ENCODE data around the gene NAV2.

Gene NAV2

DNA sequence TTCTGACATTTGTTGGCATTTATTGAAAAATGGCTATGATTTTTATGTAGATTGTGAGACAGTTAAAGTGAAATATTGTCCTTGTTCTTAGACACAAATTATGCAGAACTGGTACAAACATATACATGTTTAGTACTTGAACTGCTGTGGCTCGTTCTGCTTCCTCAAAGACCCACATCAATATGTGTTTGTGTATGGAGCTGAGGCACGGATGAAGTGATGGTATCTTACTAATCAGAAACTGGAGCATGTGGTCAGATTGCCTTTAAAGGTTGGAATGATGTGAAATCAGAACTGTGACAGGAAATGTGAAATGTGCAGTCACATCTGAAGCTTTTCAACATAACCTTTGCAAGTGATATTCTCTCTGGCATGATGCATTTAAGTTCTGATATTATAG is 130.4 kb downstream of the NAV2 start:
- no peak for DNase-seq

DNA sequence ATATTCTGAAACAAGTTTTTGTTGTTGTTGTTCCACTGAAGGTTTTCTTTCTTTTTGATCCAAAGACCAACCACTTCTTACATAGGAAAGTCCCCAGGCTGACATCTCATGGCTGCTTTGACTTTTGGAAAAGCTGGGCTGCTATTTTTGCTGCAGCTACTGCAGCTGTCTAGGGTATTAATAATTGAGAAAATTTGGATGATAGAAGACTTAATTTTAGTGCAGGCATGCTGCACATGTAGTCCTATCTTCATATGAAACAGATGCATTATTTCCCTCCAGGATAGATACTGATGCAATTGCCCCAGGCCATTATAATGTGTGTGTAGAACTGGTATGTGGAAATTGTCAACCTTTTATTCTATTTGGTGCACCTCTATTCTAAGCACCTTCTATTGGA is 131.4 kb downstream of the NAV2 start:
- DNase-seq = no peak

DNA sequence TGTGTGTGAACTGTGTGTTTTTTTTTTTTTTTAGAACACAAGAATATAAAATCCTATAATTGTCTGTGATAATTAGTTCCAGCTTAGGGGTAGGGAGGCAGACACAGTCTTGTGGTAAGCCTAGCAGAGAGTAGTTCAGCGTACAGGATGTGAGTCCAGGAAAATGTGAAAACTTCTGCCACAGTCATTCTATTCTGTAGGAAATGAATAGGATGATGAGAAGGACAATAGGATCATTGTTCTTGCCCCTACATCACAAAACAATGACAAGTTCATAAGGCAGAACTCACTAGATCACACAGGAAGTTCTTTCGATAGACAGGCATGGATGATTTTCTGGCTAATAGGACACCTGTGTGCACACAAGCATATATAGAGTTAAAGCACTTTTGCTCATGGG is 132.2 kb downstream of the NAV2 start:
- no peak for DNase-seq

DNA sequence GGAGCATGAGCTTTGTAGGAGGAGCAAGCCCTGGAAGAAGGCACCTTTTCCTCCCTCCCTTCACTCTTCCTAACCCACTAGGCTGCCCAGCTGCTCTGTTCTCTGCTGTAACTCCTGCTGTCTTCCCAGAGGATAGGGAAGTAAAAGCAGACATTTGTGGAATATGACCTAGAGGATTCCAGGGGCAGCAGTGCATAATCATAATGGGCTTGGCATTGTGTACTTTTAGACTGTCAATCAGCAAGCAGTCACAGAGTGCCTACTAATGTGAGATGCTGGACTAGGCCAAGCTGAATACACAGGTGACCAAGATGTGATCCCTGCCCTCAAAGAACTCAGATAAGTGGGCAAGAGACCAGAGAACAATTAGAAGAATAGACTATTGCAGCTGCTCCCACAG is 133.0 kb downstream of the NAV2 start:
- no peak for DNase-seq

DNA sequence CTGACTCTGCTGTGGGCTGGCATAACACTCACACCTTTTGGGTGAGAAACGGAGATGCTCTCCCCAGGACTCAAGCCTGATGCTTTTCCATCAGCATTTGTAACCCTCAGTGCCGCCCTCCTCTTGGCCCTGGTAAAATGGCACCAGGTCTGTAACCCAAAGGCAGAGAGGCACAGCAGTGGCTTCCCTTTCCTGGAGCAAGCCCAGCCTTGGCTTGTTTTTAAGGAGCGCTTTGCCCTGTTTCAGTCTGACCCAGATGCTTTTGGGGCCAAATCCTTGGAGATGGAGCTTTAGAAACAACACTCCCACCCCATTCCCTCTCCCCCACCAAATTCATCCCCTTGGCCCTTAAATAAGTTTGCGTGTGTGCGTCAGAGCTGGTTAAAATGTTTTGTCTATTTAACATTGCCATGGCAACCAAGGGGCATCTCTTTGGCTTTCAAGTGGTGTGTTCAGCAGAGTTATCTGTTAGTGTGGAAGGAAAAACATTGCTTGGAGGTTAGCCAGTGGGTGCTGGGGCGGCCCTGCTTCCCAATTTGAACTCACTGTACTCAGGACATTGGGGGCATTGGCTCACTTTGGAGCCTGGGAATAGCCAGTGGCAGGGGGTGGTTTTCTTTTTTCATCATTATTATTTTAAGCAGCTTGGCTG is 134.1 kb downstream of the NAV2 start:
- no peak for DNase-seq

DNA sequence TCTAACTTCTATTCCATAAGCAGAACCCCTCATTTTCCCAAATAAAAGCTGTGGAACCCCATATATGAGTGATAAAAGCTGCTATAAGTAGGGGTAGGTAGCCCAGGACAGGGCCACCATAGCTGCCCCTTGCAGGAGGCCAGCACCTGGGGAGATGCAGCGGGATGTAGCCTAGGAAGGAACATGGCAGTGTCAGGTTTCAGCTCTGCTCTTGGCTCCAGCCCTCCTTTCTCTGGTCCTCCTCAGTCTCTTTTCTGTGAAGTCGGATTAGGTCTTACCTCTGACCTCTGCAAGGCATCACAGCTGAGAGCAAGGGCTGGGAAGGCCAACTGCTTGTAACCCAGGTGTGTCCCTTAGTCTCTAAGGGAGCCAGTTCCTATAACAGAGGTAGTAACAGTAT is 135.6 kb downstream of the NAV2 start:
- no peak for DNase-seq

DNA sequence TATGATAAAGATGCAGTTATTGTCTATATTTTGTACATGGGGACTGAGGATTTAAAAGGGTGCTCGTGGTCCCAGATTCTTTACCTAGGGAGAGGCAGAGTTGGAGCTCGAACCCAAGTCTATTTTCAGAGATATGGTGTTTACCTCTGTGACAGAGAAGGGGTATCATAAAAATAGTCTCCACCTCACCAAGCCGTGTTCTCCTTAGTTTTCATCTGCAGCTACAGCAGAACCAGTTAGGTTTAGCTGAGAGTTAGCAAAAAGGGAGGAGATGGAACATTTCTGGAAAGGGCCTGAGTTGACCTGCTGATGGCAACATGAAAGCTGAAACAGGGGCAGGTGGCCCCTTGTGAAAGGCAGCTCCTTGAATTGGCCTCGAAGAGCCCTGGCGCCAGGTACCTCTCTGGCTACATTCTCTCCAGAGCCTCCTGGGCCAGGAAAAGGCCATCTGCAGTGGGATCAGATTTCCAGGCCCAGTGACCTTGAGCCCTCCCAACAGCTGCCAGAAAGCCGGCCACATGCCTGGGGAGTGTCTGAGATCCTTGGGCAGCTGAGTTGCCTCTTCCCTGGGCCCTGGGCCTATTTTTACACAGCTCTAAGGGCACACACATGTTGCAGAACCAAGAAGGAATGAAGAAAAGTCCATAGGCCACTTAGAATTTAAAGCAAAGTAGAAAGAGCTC is 136.6 kb downstream of the NAV2 start:
- no peak for DNase-seq

DNA sequence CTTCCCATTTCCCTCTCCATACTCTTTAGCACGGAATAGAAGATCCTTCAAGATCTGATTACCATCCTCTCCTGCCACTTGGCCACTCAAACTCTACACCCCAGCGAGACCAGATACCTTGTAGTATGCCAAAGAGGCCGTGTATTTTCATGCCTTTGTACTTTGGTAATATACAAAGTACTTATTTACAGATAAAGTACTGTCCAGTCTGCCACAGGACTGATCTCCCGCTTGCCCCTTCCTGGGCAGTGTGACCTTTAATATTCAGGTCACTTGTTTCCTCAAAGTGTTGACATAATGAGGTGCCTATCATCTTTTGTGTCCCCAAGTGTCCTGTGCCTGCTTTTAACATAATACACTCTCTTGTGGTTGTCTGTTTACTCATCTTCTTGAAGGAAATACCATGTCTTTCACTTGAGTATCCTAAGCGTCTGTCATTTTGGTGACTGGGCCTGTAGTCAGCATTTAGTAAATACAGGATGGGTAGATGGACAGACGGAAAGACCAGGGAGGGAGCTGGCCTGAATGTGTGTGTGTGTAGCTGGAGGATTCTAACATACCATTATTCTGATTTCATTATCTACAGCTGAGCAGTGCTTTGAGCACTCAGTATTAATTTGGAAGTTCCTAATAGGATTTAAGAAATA is 137.4 kb downstream of the NAV2 start:
- no peak for DNase-seq

DNA sequence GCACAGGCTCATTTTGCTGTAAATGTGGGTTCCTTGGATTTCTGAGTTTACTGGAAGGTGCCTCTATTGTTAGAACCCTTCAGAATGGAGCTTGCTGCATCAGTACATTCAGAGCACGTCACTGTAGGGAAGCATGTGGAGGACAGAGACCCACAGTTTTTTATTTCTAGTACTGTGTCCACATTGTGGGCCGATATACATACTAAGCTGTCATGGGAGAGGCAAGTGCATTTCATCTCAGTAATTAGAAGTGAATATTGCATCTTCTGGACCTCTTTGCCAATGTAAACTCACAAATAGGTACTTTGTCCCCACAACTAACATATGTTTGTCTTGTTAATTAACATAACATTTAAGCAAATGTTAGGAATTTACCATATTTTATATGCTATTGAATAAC is 139.7 kb downstream of the NAV2 start:
- no peak for DNase-seq

DNA sequence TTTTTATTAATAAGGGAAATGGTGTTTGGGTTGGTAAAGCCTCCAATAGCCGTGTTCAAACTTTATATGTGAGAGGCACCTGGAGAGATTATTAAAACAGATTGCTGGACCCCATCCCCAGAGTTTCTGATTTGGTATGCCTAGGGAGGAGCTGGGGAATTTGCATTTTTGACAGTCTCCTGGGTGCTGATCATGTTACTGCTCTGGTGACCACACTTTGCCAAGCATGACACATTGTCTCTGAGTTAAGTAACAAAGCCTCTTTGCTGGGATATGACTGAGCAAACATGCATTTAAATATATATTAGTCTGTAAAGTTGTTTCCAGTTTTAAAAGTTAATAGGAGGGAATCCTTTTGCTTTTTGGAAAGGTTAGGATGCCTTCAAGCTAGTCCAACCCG is 140.4 kb downstream of the NAV2 start:
- no peak for DNase-seq

DNA sequence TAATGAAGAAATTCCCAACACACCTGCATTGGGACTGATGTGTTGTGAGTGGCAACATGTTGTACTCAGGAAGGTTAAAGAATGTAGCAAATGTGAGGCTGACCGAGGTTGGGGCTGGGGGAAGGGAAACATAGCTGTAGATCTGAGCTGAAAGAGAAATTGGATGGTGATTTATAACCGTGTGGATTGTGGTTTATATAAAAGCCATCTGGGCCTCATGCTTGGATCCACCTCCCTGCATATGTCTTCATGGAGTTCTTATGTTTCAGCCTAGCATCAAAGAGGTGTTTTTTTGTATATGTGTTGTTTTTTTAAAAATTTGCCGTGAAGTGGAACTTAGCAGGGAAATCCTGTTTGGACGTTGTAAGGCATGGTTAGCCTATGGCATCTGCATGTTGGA is 141.3 kb downstream of the NAV2 start:
- DNase-seq = no peak

DNA sequence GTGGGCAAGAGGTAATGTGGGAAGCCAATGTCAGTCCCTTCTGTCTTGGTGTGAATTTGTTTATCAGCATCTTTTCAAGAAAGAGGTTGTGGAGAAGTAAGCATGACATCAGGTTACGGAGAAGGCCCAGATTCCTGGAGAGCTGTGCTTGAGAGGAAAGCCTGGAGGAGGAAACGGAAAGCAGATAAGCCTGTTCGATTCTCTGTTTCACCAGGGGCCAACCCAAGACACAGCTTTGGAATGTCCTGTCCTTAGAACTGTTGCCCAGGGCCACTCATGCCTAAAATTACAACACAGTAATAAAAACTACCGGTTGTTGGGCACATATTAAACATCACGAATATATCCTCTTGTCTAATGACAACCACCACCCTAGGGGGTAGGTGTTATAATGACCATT is 148.5 kb downstream of the NAV2 start:
- no peak for DNase-seq

DNA sequence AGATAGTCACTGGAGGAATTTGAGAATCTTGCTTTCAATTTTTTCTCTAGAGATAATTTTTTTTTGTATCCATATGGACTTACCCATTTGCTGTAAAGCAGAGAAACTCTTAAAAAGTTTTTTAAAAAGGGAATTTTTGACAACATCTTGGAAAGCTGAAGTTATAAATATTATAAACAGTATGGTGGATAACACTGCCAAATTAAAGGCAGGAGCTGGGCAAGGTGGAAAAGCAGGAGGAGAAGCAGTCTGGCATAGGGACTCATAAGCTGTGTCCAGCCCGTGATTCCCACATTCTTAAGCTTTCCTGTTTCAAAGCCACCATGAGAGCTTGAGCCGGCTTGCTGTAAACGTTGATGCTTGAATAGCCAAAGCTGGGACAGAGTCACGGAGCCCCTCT is 149.5 kb downstream of the NAV2 start:
- DNase-seq = no peak

DNA sequence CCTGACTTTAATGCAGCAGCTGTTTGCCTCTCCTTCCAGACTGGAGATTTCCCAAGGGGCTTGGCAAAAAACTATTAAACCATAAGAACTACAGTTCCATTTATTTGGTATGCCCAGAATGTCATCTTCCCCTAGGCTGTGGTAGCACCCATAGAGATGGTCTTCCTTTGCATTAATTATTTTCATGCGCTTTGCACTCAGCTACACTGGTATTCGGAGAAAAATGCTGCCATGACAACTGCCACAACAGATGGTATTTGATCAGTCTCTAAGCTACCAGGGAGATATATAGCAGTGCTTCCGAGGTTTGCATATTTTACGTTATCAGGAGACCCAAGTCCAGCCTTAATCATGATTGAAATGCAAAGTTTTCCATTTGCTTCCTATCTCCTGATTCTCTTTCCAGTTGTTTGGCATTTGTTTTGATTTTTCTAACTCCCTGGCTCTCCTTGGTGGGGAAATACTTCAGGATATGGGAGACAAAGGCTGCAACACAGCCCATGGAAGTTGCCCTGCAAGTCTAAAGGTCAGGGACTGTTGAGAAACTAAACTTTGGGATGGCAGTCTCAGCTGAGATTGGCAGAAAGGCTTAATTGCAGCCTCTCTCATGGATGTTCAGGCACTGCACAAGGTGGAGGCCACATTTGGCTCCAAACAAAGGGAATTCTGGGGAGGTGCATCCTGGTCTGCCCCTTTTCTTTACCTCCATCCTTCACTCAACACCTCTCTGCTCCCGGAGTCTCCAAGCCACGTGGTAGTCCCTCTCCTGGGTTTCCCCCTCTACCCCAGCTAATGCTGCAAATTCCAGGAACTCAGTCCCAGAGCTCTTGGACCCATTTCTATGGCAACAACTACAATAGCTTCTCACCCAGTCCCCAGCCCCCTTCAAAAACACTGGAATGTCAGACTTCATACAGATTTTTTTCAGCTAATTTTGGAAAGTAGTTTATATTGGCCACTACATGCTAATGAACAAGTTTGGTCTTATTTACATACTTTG is 151.8 kb downstream of the NAV2 start:
- DNase-seq = no peak

DNA sequence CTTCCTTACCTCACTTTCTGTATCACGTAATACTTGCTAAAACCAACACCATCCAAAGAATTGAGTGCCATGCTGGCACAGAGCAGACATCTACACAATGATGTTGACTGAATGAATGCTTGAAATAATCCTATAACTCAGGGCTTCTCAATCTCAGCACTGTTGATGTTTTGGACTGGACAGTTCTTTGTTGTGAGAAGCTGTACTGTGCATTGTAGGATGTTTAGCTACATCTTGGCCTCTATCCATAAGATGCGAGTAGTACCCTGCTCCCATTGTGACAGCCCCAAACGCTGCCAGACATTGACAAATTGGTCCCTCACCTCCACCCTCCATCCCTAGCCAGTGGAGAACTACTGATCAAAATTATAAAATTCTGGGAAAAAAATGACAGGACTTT is 153.4 kb downstream of the NAV2 start:
- DNase-seq = no peak

DNA sequence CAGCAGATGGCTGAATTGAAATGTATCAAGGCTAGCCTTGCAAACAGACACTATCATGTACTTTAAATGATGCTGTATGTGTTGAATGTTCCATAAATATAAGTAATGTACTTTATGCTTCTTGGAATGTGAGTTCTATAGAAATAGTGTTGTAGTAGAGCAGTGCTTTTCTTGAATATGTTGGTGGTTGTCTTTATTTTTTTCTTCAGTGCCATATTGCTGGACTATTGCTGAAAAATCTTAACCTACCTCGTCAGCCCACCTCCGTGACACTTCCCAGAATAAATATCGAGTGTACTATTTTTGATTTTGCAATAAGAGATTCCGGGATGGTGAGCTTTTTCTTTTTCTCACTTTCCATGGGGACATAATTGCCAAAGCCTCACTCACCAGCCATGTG is 153.9 kb downstream of the NAV2 start:
- no peak for DNase-seq

DNA sequence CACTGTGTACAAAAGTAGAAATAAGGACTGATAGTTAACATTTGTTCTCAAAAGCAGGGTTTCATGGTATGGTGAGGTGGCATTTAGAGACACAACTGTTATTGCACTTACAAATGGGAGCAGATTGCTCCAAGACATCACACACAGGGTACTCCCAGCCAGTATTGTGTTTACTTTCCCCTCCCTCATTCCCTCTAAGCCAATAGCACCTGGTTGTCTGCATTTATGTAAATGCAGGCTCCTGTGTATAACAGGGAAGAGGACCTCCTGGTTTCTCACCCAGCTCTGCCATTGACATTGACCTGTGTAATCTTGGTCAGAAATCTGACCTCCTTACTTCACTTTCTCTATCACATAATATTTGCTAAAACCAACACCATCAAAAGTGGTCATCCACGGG is 154.4 kb downstream of the NAV2 start:
- DNase-seq = no peak

DNA sequence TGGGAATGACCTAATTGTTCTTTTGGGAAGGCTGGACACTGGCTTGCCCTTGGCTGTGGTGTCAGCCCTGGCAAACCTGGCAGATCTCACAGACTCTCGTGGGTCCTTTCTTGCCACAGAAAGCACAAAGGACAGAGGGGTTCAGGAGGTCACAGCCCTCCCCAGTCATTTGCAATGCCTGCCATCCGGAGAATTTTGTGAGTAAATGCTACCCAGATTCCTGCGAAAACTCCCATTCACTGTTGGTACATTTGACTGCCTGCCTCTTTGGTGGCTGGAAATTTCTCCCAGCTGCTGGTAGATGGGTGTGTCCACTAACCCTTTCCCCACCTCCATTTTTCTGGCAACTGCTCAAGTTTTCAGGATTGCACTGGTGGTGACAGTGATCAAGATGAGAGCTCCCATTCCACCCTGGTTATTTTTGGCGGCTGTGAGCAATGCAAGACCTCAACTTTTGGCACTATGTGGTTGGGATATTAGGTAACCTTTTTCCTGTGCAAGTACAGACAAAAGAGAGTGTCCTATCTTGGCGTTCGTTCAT is 155.7 kb downstream of the NAV2 start:
- no peak for DNase-seq

DNA sequence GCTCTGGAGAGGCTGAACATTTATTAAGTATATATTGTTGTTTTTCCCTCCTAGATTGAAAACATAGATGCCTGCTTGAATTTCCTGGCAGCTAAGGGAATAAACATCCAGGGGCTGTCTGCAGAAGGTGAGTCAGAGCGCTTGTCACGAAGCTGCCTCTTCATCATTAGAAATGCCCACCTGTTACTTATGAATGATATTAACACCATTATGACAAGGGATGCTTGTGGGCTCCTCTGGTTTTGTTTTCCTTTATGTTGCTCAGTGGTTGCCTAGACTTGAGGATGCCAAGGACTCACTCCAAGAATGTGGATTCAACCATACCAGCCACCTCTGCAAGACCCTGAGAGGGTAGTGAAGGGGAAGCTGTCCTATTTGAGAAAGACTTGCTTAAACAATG is 156.2 kb downstream of the NAV2 start:
- DNase-seq = no peak

DNA sequence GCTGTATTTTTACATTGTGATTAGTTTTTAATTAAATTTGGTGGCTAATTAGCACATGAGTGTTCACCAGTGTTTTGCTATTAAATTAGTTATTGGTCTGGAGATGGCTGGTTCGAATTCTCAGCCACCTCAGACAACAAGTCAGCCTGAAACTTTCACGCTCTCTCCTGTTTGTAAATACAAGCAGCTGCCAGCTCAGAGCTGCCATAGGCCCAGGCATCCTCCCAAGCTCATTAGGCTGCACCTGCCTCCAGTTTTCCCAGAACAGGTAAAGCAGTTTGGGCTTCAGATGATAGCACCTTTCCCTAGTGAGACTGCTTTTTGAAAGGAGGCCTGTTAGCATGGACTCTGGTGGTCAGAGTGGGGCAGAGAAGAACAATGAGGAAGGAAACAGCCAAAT is 156.8 kb downstream of the NAV2 start:
- peak; percentile 24 for DNase-seq

DNA sequence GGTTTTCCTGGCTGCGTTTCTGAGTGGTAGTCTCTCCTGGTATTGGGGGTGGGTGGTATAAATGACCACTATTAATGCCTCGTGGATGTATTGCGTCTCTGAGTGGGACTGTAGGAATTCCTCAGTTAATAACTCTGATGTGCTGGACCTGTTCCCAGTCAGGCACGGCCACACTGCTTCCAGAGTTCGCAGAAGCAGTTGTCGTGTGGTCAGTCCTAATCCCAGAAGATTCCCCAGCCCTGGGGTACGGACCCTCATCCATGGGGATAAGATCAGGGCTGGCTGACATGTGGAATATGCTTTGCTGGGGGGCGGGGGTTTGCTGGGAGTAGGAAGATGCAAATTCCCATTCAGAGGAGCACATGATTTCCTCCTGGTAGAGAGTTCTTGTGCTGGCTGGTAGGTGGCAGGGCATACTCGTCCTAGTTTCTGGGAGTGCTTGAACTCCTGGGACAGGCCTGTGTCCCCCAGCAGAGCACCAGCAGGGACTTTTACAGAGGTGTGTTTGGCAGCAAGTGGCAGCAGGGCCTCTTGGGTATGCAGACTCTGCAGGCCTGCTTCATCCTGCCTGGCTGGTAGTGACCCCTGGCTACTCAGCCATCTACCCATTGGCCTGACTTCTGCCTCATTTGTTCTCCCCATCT is 157.4 kb downstream of the NAV2 start:
- no peak for DNase-seq

DNA sequence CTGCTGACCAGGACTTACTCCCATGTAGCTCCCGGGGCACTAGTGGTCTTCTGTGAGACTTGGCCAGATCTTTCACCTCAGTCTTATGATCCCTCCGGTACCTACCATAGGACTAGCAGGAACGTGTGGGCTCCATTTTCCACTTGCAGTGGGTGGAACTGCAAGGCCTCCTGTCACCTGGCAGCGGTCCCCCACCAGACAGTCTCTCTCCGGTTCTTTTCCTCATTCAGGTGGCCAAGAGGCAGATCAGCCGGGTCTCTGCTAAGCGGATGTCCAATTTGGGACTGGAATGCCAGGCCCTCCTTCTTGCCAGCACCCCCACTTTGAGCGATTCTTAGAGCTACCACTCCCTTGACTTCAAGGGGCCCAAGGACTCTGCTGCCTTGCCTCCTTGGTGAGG is 158.9 kb downstream of the NAV2 start:
- no peak for DNase-seq
